RWPE1 (cell line): ENCODE data around the gene DLGAP1.
"Not testable (repeated sequence)": the region's sequence is repeated elsewhere in the genome, so short reads cannot be mapped to it uniquely, and the experiment has no call there.

Experiments used
- CTCF ChIA-PET: fragments of 350-600 bp; sonication (Branson Sonifier 250); formaldehyde crosslinking; extraction: SDS; loops from one replicate; lab custom pipeline; 2021; lab: Yijun Ruan, JAX
- POLR2A ChIA-PET: fragments of 400-600 bp; formaldehyde crosslinking; extraction: SDS; loops from one replicate; lab custom pipeline; 2020; ENCODE audit warnings: antibody characterized with exemption; ENCODE audit not compliant: low non-redundant PET; lab: Yijun Ruan, JAX
- DNase-seq: peaks from one replicate; pipeline ENCODE4 v3.0.0; 2012; ENCODE audit warnings: low spot score
- H3K27ac ChIP-seq: fragments of 450-650 bp; 2 replicates; pipeline ENCODE4 v1.5.1; 2017
- CTCF ChIP-seq: fragments of 450-650 bp; conservative IDR thresholded peaks from 2 replicates; pipeline ENCODE4 v1.5.1; 2017; ENCODE audit warnings: low read depth, mild to moderate bottlenecking

The DLGAP1 gene

GRCh38 chr18:3603421-3604234, 851.5 kb downstream of the DLGAP1 start:
- TF ChIP-seq CTCF = no peak
- CTCF ChIA-PET = interaction anchor here (0.5 to 1.6 kb wide), 3 partner anchors 9 to 156 kb away, joined by 3 to 15 read pairs (median 14); no protein-coding TSS in a partner anchor
- DNase-seq = peak; percentile 89

GRCh38 chr18:3601106-3601755, 853.9 kb downstream of the DLGAP1 start:
- peak overlapping the region; percentile 94 for H3K27ac ChIP-seq
- ChIA-PET POLR2A (interaction anchor here (0.6 kb wide), 1 partner anchor 54 kb away, joined by 3 read pairs; no protein-coding TSS in a partner anchor), CTCF (interaction anchor here (1.2 kb wide), 1 partner anchor 16 kb away, joined by 3 read pairs; no protein-coding TSS in a partner anchor)
- DNase-seq = not testable (repeated sequence)

More at GRCh38 chr18:3603421-3604234, 851.5 kb downstream of the DLGAP1 start:
- POLR2A ChIA-PET = interaction anchor here (0.5 to 2.2 kb wide), 8 partner anchors 19 to 1691 kb away, joined by 3 to 18 read pairs (median 6); partner anchors contain the start of gene TGIF1
- peak overlapping the region; percentile 94 for H3K27ac ChIP-seq

GRCh38 chr18:3599861-3600260, 855.2 kb downstream of the DLGAP1 start:
- H3K27ac ChIP-seq = peak overlapping the region; percentile 98
- ChIA-PET POLR2A (no interaction called here), CTCF (no interaction called here)
- no peak for DNase-seq
- no peak for TF ChIP-seq CTCF

DNA sequence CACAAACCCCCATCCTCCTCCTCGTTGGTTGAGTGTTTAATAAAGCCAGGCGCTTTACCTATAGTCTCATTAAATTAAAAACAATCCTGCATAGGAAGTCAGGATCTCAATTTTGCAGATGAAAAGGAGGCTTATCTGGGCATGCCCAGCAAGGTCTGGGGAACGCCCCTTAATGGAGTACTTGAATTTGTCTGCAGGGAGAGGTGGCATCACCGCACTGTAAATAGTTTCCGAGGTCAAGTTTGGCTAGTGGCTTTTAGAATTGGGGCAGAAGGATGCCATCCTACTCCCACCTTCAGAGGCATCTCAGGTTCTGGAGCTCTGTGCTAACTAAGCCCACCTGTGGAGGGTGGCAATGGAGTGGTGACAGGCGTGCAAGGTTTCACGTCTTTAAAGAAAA, 855.9 kb downstream of the DLGAP1 start:
- H3K27ac ChIP-seq = peak overlapping the region; percentile 98
- no peak for TF ChIP-seq CTCF
- no peak for DNase-seq
- ChIA-PET POLR2A (no interaction called here), CTCF (no interaction called here)

- no peak for DNase-seq
- TF ChIP-seq CTCF = no peak
- ChIA-PET POLR2A (no interaction called here), CTCF (interaction anchor here (0.8 kb wide), 1 partner anchor 68 kb away, joined by 6 read pairs; no protein-coding TSS in a partner anchor)
- H3K27ac ChIP-seq = peak overlapping the region; percentile 98
Measured at GRCh38 chr18:3598581-3598980, 856.5 kb downstream of the DLGAP1 start.

DNA sequence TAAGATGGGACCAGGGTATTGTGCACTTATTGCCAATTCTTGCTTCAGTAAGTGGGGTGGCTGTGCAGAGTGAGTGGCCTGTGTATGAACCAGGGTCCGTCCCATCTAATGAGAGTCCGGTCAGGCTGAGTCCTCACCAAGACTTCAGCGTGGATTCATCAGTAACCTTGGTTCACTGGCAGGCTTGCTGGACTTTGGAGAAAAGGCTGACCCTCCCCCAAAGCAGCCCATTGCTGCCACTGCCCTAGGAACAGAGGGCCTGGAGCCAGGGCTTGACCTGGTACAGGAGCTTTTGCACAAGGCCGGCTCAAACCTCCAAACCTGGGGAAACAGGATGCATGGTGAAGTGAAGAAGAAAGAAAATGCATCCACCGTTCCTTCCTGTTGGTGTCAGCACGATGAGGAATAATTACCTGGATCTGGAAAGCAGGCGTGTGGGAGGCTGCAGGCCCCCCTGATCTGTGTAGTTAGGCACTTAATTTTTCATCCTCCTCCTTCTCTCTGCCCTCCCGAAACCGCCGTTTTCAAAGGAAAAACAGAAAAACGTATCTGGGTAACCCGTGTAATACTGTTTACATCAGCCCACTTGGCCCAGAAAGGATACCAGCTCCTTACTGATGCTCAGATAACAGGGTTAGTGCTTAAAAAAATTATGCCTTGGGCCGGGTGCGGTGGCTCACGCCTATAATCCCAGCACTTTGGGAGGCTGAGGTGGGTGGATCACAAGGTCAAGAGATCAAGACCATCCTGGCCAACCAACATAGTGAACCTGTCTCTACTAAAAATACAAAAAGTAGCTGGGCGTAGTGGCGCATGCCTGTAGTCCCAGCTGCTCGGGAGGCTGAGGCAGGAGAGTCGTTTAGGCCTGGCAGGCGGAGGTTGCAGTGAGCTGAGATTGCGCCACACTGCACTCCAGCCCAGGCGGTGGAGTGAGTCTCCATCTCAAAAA, 857.4 kb downstream of the DLGAP1 start:
- CTCF ChIA-PET = interaction anchor here (0.7 to 0.8 kb wide), 2 partner anchors 69 kb away, joined by 3 to 6 read pairs; no protein-coding TSS in a partner anchor
- peak overlapping the region; percentile 98 for H3K27ac ChIP-seq
- no peak for DNase-seq
- TF ChIP-seq CTCF = no peak
- POLR2A ChIA-PET = interaction anchor here (0.8 kb wide), 1 partner anchor 320 kb away, joined by 15 read pairs; no protein-coding TSS in a partner anchor
